Measurements from ENCODE around the gene HSBP1.

Gene HSBP1

DNA sequence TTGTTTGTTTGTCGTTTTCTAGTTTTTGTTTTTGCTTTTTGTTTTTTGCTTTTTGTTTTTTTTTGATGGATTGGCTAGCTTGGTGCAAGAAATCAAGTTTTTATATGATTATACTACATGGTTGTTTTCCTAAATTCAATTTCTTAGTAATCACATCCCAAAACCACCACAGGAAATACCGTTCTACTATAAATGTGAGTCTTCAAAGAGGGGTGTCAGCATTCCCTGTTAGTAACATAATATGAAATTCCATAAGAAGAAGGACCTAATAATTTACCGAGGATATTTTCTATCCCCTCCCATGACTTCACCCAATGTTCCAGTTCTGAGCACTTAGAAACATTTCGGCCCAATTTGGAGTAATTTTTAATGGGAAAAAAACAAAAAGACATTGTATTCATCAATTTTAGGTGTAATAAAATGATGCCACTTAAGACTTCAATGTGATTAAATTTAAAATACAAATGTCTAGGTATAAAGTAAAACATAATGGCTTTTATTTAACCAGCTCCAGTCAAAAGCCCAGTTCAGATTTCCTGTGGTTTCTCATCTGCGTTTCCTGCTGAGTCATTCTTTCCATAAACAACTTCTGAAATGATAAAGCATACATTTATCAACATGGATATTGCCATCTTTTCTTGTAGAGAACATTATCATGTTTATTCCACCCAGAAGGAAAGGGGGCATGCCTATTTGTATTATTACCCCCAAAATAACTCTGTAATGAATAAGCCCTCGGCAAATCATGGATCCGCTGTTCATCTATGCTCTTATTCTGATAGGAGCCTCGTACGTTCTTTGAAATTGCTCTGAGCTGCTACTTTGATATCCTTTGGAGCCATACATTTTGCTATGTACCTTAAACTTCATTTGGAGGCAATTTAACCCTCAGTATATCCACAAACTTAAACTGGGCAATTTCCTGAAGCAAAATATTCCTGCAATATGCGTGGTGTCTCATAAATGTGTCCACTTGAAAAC, 28.1 kb downstream of the HSBP1 start:
- in situ Hi-C loops (cut with HindIII; ENCODE audit: low sequenced_read_pairs), result no loop called here

DNA sequence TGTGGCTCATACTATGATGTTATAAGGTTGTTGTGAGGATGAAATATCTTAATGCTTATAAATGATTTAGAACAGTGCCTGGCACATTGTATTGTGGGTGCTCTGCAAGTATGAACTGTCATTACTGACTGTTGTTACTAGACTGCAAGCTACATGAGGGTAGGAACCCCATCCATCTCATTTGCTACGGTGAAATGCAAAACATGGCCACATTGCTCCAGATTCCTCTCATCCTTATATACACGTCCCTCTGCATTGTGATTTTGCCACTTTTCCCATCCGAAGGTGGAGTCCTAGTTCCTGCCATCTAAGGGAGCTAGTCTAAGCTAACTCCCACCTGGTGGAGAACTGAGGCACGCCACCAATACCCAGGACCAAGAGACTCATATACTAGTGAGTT, 29.8 kb downstream of the HSBP1 start:
- in situ Hi-C loops (cut with HindIII; ENCODE audit: low sequenced_read_pairs), result no loop called here

DNA sequence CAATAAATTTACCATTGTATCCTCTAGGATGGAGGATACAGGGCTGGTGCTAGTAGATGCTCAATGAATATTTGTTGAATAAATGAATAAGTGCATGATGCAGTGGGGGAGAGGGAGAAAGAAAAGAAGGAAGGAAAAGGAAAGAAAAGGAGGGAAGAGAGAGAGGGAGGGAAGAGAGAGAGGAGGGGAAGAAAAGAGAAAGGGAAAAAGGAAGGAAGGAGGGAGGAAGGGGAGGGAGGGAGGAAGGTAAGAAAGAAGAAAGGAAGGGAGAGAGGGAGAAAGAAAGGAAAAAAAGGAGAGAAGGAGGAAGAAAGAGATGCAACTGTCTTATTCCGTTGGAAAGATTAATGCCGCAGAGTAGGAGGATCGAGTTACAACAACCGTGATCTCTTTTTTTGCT, 30.4 kb downstream of the HSBP1 start:
- in situ Hi-C loops (cut with HindIII; ENCODE audit: low sequenced_read_pairs), result no loop called here

DNA sequence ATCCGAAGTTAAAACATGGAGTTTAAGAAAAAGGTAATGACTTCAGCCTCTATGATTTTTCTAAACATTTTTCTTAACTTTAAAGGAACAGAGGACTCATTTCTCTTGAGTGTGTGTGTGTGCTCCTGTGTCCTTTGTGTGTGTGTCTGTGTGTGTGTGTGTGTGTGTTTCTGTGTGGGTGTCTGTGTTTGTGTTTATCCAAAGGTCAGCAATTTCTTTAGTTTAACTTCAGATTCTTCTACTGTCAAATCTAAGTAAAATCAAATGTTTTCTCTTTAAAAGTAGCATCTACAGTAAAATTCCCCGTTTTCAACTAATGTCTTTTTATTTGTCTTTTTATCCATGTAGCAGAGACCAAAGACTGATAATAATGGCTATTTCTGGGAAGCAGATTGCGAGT, 31.8 kb downstream of the HSBP1 start:
- in situ Hi-C loops (cut with HindIII; ENCODE audit: low sequenced_read_pairs), result no loop called here

DNA sequence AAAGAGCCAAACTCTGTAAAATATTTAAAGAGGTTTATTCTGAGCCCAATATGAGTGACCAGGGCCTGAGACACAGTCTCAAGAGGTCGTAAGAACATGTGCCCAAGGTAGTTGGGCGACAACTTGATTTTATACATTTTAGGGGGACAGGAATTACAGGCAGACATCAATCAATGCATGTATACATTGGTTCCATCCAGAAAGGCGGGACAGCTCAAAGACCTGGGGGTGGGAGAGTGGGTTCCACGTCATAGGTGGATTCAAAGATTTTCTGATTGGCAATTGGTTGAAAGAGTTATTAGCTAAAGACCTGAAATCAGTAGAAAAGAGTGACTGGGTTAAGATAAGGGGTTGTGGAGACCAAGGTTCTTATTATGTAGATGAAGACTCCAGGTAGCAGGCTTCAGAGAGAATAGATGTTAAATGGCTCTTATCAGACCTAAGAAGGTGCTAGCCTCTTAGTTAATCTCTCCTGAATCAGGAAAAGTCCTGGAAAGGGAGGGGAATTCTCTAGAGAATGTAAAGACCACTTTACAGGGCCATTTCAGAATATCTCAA, 32.4 kb downstream of the HSBP1 start:
- in situ Hi-C loops (cut with HindIII; ENCODE audit: low sequenced_read_pairs), result loop anchor here (5.0 kb wide), 1 partner anchor 87 kb away; no protein-coding TSS in a partner anchor

DNA sequence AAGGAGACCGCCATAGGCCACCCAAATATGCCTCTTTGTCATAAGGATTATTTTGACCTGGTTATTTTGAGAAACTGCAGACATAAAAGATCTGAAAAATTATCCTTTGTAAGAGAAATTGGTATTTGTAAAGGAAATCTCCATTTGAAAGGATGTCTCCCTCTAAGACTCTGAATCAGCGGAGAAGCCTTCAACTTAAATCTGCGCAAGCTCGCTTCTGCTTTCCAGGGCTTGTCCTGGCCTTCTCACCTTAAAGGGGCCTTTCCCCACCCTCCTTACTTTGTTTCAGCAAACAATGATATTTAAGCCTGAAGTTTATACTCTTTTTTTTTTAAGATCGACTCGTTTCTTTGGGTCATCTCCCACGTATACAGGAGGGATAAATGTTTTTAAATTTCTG, 34.5 kb downstream of the HSBP1 start:
- in situ Hi-C loops (cut with HindIII; ENCODE audit: low sequenced_read_pairs), result loop anchor here (5.0 kb wide), 1 partner anchor 85 kb away; no protein-coding TSS in a partner anchor

DNA sequence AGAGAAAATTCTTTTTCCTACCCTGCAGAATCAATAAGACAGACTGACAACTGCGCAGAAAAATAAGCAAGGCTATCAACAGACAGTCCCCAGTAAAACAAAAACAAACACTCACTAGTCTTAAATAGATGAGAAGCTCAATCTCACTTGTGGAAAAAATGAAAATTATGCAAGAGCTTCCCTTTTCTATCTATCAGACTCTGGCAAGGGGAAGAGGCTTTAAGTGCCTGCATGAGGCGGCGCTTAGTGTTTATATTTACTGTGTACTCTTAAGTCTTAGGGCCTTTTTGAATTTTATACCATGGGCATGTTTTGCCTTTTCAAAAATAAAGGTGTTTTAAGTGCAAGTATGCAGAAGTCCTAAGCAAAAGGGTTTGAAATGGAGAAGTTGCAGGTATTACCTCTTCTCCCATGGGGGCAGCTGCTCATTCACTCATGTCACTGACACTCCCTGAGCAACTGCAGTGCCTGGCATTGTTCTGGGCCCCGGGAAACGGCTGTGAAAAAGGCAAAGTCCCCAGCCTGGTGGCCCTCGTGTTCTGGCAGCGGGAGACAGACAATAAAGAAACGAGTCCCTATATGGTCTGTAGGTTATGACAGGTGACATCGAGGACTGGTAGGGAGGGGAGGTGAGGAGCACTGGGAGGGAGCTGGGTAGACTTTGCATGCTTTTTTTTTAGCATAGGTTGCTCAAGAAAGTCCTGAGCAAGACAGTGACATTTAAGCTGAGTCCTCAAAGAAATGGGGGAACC, 35.2 kb downstream of the HSBP1 start:
- in situ Hi-C loops (cut with HindIII; ENCODE audit: low sequenced_read_pairs), result loop anchor here (5.0 kb wide), 1 partner anchor 84 kb away; no protein-coding TSS in a partner anchor

DNA sequence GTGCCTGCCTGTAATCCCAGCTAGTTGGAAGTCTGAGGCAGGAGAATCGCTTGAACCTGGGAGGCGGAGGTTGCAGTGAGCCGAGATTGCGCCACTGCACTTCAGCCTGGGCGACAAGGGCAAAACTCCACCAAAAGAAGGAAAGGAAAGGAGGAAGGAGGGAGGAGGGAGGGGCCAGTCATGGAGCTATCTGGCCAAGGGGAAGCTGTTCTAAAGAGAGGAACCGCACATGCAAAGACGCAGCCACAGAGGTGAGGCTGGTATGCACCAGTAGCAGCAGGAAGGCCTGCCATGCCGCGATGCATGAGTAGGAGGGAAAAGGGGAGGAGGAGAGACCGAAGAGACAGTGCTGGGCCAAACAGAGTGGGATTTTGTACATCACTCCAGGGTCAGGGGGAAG, 35.9 kb downstream of the HSBP1 start:
- in situ Hi-C loops (cut with HindIII; ENCODE audit: low sequenced_read_pairs), result loop anchor here (5.0 kb wide), 1 partner anchor 84 kb away; no protein-coding TSS in a partner anchor

DNA sequence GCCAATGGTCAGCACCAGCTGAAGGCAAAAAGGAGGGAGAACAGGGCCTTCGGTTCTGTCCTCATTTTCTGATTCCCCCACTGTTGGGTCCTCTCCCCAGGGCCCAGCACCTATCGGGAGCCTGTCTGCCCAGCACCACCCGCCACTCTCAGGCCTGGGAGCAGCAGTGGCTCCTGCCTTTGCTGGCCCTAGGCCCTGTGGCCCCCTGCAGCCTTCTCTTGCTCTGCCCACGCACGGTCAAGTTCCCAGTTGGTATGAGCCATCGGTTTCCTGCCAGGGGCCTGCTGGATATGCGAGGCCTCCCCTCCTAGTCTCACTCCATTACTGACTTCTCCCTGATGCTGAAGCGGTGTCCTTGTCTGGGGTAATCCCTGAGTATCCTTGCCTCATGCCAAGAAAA, 37.5 kb downstream of the HSBP1 start:
- in situ Hi-C loops (cut with HindIII; ENCODE audit: low sequenced_read_pairs), result no loop called here

DNA sequence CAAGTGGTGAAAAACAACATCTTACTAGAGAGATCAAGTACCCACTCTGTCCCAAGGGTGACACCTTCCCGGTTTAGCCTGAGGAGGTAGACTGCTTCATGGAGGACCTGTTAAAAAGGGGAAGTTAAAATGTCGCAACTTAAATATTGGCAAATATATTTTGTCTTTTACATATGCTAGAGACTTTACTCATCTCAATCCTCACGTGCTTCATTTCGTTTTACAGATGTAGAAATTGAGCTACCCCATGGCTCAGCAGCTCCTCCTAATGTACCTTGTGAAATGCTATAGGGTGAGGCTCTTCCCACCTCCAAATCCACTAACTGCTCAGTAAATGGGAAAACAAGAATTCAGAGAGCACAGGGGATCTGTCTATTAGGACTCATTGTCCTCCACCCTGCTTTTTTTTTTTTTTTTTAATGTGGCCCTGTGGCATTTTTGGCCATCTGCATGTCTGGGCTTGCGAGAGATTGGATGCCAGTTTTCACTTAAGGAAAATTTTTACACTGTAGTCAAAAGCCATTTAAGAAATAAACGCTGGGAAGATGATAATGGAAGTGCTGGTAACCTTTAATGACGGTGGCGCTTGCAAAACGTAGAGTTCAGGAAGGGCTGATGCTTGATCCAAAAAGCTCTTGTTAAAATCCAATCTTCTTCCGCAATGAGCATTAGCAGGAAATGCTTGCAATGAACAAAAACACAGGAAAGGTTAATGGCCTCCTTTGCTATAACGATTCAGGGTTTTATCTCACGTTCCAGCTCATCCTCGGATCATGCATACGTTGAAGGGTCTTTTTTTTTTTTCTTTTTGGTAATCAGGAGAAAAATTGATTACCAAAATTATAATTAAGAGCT, 39.8 kb downstream of the HSBP1 start:
- in situ Hi-C loops (cut with HindIII; ENCODE audit: low sequenced_read_pairs), result no loop called here

DNA sequence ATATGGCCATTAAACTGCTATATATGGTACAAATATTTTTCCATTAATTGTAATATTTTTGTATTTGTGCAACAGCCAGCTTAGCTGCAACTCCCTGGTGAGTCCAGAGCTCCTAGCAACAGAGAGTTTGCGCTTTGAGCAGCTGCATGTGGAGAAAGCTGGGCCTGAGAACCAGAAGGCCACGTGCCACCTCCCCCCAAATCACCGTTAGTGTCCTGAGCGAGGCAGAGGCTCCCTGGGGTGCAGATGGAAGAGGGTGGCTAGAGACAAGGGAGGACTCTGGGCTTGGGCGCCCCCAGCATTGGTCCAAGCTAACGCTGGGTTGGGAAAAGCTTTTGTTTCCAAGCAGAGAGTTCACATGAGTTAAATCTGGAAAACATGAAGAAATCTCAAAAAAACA, 41.6 kb downstream of the HSBP1 start:
- in situ Hi-C loops (cut with HindIII; ENCODE audit: low sequenced_read_pairs), result no loop called here

DNA sequence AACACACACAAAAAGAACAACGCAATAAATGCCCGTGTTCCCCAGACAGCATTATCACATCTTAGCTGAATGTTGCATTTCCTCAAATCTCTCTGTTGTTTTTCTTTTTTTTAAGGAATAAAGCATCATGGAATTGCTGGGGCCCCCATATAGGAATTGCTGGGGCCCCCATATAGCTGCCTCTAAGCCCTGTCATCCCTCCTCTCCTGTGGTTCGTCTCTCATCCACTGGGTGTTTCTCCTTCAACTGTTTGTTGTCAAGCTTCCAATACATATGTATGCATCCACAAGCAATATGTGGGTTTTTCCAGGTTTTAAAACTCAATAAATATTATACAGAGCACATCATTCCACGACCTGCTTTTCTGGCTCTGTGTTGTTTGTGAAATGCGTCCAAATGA, 43.2 kb downstream of the HSBP1 start:
- in situ Hi-C loops (cut with HindIII; ENCODE audit: low sequenced_read_pairs), result no loop called here

DNA sequence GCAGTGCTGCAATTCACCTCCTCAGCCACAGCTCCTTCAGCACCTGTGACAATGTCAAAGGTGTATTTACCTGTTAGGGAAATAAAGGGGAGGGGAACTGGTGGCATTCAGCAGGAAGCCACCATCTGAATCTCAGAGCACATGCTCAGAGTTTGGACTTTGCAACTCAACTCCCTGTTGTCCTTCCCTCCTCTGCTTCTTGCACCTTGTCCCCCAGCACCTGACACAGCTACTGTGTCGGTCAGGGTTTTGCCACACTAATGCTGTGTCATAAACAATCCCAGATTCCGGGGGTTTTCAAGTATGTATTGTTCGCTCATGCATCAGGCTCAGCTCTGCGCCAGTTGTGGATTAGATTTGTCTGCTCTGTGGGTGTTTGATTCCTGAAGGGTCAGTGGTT, 43.7 kb downstream of the HSBP1 start:
- in situ Hi-C loops (cut with HindIII; ENCODE audit: low sequenced_read_pairs), result no loop called here

DNA sequence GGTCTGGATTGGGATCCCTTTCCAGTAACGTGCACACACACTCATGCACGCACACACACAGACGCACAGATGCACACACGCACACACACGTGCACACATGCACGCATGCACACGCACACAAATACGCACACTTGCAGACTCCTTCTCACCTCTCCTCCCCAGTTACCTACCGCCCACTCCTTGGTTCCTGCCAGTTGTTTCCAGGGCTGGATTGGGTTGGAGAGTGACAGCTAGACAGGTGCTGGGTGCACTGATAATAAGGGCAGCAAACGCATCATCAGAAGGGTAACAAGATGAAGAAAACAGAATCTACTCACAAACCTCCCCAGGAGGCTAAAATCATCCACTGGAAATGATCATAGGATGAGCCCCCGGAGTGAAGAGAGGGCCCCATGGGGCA, 45.0 kb downstream of the HSBP1 start:
- in situ Hi-C loops (cut with HindIII; ENCODE audit: low sequenced_read_pairs), result no loop called here

DNA sequence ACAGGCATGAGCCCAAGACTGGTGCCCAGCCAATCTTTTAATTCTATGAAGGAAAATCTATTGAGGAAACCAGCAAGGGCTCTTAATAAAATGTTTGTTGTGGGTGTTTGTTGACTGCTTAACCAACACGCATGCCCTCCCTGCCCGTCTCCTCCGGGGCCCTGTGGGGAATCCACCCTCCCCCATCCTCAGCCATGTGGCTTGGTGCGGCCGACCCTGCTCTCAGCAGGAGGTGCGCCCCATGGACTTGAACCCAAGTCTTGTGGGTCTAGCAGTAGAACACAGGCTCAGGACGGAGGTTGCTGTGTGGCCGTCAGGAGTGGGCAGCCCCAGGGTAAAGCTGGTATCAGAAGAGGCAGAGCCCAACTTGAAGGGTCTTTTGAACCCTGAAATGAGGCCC, 46.1 kb downstream of the HSBP1 start:
- in situ Hi-C loops (cut with HindIII; ENCODE audit: low sequenced_read_pairs), result no loop called here

DNA sequence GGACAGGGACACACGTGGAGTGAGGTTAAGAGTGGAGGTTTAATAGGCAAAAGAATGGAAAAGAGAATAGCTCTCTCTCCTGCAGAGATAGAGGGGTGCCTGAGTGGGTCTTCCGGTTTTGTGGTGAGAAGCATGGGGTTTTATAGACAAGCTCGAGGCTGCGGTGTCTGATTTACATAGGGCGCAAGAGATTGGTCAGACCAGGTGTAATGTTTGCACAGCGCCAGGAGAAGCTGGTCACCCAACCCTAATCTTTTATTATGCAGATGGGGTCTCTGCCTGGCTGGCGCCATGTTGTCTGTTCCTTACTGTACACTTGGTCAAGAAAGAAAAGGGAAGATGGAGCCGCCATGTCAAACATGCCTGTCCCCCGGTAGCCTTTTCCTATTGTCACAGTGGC, 46.6 kb downstream of the HSBP1 start:
- in situ Hi-C loops (cut with HindIII; ENCODE audit: low sequenced_read_pairs), result no loop called here

DNA sequence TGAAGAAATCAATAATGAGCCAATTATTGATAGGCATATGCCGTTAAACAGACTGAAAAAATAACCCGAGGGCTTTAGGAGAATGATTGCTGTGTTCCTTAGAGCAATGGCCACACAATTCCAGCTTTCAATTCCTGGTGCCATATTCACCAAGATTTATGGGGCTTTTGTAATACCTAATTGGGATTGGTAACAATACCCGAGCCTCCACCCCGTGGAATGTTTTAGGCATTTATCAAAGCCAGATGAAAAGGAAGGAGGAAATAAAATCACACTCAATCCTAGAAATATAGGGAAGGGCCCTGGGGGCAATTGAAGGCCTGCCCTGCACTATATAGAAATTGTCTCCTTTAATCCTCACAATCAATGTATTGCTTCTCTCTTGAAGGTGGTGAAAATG, 49.0 kb downstream of the HSBP1 start:
- in situ Hi-C loops (cut with HindIII; ENCODE audit: low sequenced_read_pairs), result no loop called here

DNA sequence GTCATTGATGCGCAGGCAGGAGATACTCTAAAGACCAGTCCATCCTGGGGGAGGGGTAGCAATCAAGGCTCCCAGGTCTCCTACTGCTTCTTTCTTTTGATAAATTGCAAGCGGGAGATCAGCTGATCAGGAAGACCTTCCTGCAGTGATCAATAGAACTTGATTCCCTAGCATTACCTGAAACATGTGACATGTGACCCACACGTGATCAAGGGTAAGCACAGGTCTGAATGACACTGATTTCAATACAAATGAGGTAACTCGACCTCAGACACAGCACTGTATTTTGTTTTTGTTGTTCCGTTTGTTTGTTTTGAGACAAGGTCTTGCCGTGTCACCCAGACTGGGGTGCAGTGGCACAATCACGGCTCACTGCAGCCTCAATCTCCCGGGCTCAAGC, 51.5 kb downstream of the HSBP1 start:
- in situ Hi-C loops (cut with HindIII; ENCODE audit: low sequenced_read_pairs), result no loop called here

DNA sequence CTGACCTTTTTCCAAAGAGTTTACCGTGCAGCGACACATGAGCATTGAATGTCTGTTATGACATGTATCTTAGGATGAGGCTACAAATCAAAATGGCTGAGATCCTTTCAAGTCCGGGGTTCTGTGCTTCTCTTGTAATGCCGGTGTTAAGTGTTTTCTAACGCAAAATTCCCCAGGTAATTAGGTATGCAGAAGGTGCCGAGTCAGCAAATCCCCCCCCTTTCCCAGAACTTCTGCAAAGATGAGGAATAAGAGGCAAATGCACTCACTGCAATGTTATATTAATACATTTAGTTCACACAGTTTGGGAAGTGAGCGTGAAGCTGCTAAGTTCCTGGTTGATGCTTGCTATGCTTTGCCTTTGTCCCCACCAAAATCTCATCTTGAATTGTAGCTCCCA, 54.9 kb downstream of the HSBP1 start:
- in situ Hi-C loops (cut with HindIII; ENCODE audit: low sequenced_read_pairs), result no loop called here

DNA sequence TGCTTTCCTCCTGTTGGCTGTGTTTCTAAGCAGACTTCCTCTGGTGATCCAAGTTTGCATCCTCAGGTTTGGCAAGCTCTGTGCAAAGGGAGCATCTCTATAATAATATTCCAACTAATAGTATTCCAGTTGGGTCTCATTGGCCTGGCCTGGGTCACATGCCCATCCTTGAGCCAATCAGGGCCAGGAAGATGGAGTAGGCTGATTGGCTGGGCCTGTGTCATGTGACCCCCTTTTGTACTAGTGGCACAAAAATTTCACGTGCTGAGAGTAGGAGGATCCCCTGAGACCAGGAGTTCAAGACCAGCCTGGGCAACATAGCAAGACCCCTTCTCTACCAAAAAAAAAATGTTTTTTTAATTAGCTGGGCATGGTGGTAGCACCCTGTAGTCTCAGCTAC, 55.9 kb downstream of the HSBP1 start:
- in situ Hi-C loops (cut with HindIII; ENCODE audit: low sequenced_read_pairs), result no loop called here

Measured in endothelial cell of hepatic sinusoid (primary cell).